ENCODE data around the gene CLUH.

CLUH gene, protein sequence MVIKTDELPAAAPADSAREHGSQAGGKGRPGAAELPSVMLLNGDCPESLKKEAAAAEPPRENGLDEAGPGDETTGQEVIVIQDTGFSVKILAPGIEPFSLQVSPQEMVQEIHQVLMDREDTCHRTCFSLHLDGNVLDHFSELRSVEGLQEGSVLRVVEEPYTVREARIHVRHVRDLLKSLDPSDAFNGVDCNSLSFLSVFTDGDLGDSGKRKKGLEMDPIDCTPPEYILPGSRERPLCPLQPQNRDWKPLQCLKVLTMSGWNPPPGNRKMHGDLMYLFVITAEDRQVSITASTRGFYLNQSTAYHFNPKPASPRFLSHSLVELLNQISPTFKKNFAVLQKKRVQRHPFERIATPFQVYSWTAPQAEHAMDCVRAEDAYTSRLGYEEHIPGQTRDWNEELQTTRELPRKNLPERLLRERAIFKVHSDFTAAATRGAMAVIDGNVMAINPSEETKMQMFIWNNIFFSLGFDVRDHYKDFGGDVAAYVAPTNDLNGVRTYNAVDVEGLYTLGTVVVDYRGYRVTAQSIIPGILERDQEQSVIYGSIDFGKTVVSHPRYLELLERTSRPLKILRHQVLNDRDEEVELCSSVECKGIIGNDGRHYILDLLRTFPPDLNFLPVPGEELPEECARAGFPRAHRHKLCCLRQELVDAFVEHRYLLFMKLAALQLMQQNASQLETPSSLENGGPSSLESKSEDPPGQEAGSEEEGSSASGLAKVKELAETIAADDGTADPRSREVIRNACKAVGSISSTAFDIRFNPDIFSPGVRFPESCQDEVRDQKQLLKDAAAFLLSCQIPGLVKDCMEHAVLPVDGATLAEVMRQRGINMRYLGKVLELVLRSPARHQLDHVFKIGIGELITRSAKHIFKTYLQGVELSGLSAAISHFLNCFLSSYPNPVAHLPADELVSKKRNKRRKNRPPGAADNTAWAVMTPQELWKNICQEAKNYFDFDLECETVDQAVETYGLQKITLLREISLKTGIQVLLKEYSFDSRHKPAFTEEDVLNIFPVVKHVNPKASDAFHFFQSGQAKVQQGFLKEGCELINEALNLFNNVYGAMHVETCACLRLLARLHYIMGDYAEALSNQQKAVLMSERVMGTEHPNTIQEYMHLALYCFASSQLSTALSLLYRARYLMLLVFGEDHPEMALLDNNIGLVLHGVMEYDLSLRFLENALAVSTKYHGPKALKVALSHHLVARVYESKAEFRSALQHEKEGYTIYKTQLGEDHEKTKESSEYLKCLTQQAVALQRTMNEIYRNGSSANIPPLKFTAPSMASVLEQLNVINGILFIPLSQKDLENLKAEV (N-terminal part only)

GRCh38 chr17:2711608-2712299 is at the start of gene CLUH:
TSS of gene CLUH (minus strand) at chr17:2711764. CDS start at chr17:2711661, 103 bp downstream.
- Mint-ChIP-seq H3K4me3 (peak within 1 kb of the TSS; percentile 85), H3K27me3 (no peaks in the 10 kb centered on the region), H3K4me1 (peaks cover 39% of the 10 kb centered on the region), H3K36me3 (peaks cover 1% of the 10 kb centered on the region), H3K27ac (peak within 1 kb of the TSS; percentile 87), H3K9me3 (no peaks in the 10 kb centered on the region)
- peak; percentile 95 for DNase-seq
- CTCF ChIA-PET: no interaction called here

- Mint-ChIP-seq H3K4me1 (peaks cover 2% of the 10 kb centered on the region), H3K27me3 (peaks cover 50% of the 10 kb centered on the region), H3K36me3 (no peaks in the 10 kb centered on the region), H3K9me3 (no peaks in the 10 kb centered on the region), H3K4me3 (no peak overlapping the region), H3K27ac (no peak overlapping the region)
- no peak for DNase-seq
- CTCF ChIA-PET: no interaction called here
Measured at GRCh38 chr17:2758870-2759269, 47.3 kb upstream of the CLUH start.

DNA sequence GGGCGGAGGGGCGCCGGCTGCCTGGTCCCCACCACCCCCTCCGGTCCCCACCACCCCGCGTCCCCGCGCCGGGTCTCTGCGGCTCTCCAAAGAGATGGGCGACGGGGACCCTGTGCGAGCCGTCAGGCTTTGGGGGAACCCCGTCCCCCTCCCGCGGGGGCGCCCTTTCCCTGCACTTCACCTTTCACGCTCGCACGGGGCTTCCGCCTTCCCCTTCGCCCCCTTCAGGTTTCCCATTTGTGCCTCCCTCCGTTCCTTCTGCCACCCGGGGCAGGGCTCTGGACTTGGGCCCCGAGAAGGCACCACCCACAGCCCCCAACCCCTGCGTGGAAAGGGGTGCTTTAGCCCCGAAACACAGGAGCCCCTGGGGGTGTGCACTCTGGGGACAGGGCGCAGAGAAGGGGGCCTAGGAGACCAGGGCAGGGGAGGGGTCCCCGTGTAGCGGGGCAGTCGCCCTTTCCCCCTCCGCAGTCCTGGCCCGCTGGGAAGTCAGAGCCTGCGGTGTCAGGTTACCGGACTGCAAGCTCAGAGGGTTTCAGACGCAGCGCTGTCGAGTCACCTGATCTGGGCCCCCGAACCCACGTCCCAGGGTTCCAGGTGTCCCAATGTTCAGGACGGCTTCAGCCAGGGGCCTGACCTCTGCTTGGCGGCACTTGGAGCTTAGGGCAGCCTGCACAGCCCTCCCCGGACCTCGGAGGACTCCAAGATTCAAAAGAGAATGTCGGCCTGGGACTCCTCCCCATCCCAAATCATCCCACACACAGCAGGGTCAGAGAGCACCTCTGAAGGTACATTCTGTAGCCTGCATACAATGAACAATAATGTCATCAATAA is 44.5 kb upstream of the CLUH start:
- no peaks in the 10 kb centered on the region for H3K36me3 Mint-ChIP-seq
- H3K27ac Mint-ChIP-seq: no peak overlapping the region
- H3K4me1 Mint-ChIP-seq: peaks cover 2% of the 10 kb centered on the region
- DNase-seq: no peak
- CTCF ChIA-PET: no interaction called here
- H3K4me3 Mint-ChIP-seq: no peak overlapping the region
- peaks cover 75% of the 10 kb centered on the region for H3K27me3 Mint-ChIP-seq
- no peaks in the 10 kb centered on the region for H3K9me3 Mint-ChIP-seq

- Mint-ChIP-seq H3K27ac (no peak overlapping the region), H3K4me3 (no peak overlapping the region), H3K4me1 (peaks cover 2% of the 10 kb centered on the region), H3K36me3 (no peaks in the 10 kb centered on the region), H3K27me3 (peaks cover 86% of the 10 kb centered on the region), H3K9me3 (no peaks in the 10 kb centered on the region)
- DNase-seq: no peak
- CTCF ChIA-PET: no interaction called here
Measured at GRCh38 chr17:2751491-2751890, 39.9 kb upstream of the CLUH start.

DNA sequence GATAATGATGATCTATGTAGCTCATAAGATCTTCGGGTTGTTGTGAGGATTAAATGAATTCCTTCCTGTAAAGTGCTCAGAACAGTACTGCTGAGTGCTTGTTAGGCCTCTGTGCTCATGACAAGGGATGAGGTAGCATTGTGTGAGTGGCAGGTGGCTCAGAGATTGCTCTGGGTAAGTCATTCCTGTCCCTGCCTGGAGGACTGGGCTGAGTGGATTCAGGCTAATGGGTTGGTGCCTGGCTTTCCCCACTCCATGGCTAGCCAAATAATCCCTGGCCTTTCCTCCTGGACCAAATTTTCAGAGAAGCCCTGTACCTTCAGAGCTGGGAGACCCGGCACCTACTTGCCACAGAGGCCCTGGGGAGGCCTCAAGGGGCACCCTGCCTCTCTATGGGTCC is 39.2 kb upstream of the CLUH start:
- no peaks in the 10 kb centered on the region for H3K36me3 Mint-ChIP-seq
- H3K9me3 Mint-ChIP-seq: no peaks in the 10 kb centered on the region
- DNase-seq: no peak
- CTCF ChIA-PET: no interaction called here
- no peak overlapping the region for H3K27ac Mint-ChIP-seq
- H3K27me3 Mint-ChIP-seq: peaks cover 84% of the 10 kb centered on the region
- peaks cover 2% of the 10 kb centered on the region for H3K4me1 Mint-ChIP-seq
- no peak overlapping the region for H3K4me3 Mint-ChIP-seq

DNA sequence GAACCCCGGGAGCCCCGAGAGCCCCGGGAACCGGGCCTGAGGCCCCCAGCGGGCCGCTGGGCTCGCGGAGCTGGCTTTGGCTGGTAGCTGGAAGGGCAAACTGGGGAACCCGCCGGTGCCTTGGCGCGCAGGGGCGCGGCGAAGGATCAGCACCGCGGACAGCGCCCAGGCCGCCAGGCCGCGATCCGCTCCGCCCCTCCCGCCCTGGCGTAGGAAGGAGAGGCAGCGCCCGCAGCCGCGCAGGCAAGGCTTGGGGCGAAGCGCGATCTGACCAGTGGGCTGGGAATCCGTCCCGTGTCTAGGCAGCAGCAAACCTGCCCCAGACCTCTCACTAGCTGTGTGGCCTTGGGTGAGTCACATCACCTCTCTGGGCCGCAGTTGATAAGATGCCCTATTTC is 38.2 kb upstream of the CLUH start:
- peaks cover 2% of the 10 kb centered on the region for H3K4me1 Mint-ChIP-seq
- no peaks in the 10 kb centered on the region for H3K36me3 Mint-ChIP-seq
- CTCF ChIA-PET: no interaction called here
- no peak overlapping the region for H3K4me3 Mint-ChIP-seq
- H3K27ac Mint-ChIP-seq: no peak overlapping the region
- no peaks in the 10 kb centered on the region for H3K9me3 Mint-ChIP-seq
- peak; percentile 82 for DNase-seq
- peaks cover 86% of the 10 kb centered on the region for H3K27me3 Mint-ChIP-seq

DNA sequence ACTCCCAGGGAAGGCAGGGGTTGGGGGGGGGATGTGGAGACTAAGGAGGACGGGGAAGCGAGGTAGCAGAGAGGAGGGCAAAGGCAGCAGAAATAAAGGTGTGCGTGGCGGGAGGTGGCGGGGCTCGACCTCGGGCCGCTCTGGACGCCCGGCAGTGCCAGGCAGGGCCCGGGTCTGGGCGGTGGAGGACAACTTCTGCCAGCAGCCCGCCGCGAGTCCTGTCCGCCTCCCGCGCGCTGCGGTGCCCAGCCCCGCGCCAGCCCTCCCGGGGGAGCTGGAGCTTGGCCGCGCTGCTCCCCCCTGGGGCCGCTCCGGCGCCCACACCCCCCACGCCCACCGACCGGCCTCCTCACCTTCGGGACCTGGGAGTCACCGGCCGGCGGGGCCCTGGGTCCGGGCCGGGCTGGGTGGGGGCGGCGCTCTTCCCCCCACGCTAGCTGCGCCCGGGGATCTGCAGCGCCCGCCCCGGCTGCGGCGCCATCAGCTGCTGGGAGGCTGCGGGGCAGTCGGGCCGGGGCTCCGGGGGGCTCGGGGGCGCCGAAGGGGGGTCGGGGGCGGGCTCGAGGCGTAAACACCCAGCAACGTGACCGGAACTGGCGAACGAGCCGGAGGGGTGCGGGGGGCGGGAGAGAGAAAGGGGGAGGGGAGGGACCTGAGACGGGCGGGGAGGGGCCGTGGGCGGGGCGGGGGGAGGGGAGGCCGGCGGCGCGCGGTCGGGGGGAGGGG is 37.7 kb upstream of the CLUH start, which contains the start of gene CCDC92B:
CCDC92B (minus strand) TSS at position 595 of the 726 bp plus-strand sequence. CDS start 14,507 bp downstream, outside the sequence.
- DNase-seq: no peak
- CTCF ChIA-PET: no interaction called here
- Mint-ChIP-seq H3K27ac (no peak within 1 kb of the TSS), H3K9me3 (no peaks in the 10 kb centered on the region), H3K4me1 (no peaks in the 10 kb centered on the region), H3K27me3 (peaks cover 85% of the 10 kb centered on the region), H3K4me3 (no peak within 1 kb of the TSS), H3K36me3 (no peaks in the 10 kb centered on the region)

- no peak for DNase-seq
- H3K4me3 Mint-ChIP-seq: no peak overlapping the region
- no peaks in the 10 kb centered on the region for H3K36me3 Mint-ChIP-seq
- CTCF ChIA-PET: no interaction called here
- H3K4me1 Mint-ChIP-seq: no peaks in the 10 kb centered on the region
- no peak overlapping the region for H3K27ac Mint-ChIP-seq
- no peaks in the 10 kb centered on the region for H3K9me3 Mint-ChIP-seq
- peaks cover 55% of the 10 kb centered on the region for H3K27me3 Mint-ChIP-seq
Measured at GRCh38 chr17:2745317-2746037, 33.9 kb upstream of the CLUH start.

DNA sequence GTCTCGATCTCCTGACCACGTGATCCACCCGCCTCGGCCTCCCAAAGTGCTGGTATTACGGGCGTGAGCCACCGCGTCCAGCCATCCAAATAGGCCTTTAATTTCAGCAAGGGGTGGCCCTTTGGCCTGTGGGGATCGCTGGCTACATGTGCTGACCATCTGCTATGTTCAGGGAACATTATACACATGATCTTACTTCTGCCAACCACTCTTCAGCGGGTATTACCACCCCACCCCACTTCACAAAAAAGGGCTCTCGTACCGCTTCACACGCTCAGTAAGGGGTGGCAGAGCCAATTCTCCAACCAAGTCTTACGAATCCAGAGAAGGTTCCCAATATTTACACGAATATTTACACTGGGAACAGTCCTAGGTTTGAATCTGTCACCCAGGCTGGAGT is 26.1 kb upstream of the CLUH start:
- Mint-ChIP-seq H3K27me3 (peaks cover 12% of the 10 kb centered on the region), H3K27ac (no peak overlapping the region), H3K9me3 (no peaks in the 10 kb centered on the region), H3K4me1 (no peaks in the 10 kb centered on the region), H3K36me3 (no peaks in the 10 kb centered on the region), H3K4me3 (no peak overlapping the region)
- CTCF ChIA-PET: no interaction called here
- DNase-seq: no peak

GRCh38 chr17:2736956-2737355 is 25.4 kb upstream of the CLUH start:
- Mint-ChIP-seq H3K36me3 (no peaks in the 10 kb centered on the region), H3K4me3 (no peak overlapping the region), H3K27ac (no peak overlapping the region), H3K9me3 (no peaks in the 10 kb centered on the region), H3K4me1 (no peaks in the 10 kb centered on the region), H3K27me3 (peaks cover 16% of the 10 kb centered on the region)
- CTCF ChIA-PET: no interaction called here
- no peak for DNase-seq

GRCh38 chr17:2735896-2736295 is 24.3 kb upstream of the CLUH start:
- Mint-ChIP-seq H3K27me3 (peaks cover 21% of the 10 kb centered on the region), H3K4me1 (no peaks in the 10 kb centered on the region), H3K27ac (no peak overlapping the region), H3K4me3 (no peak overlapping the region), H3K9me3 (no peaks in the 10 kb centered on the region), H3K36me3 (no peaks in the 10 kb centered on the region)
- CTCF ChIA-PET: no interaction called here
- DNase-seq: no peak

DNA sequence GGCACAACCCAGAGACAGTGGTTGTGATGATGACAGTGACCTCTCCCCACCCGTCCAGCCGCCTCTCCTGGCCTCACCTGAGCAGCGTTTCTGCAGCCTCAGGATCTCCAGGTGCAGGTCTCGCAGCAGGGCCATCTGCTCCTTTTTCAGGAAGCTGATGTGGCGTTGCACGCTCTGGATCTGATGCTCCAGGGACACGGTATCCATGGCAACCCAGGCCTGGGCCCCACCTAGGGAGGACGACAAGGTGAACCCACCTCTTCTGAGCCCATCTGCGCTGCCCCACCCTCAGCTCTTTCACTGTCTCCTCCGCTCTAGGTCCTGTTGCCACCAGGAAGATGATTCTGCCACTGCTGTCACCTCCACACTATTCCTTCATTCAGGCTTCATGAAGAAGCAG is 23.4 kb upstream of the CLUH start:
- no peak for DNase-seq
- no peaks in the 10 kb centered on the region for H3K4me1 Mint-ChIP-seq
- CTCF ChIA-PET: no interaction called here
- peaks cover 22% of the 10 kb centered on the region for H3K27me3 Mint-ChIP-seq
- no peak overlapping the region for H3K27ac Mint-ChIP-seq
- H3K36me3 Mint-ChIP-seq: no peaks in the 10 kb centered on the region
- no peaks in the 10 kb centered on the region for H3K9me3 Mint-ChIP-seq
- H3K4me3 Mint-ChIP-seq: no peak overlapping the region
